ENCODE data around the gene TMEM131L.

Gene TMEM131L

GRCh38 chr4:153524682-153525081 lies 58.5 kb downstream of the TMEM131L start:
- no peak for TF ChIP-seq CTCF (conservative IDR thresholded peaks at IDR 0.05; ENCODE audit: low read depth, low read length)
- no peak for DNase-seq (ENCODE audit: low read depth)

GRCh38 chr4:153527690-153528089 lies 61.5 kb downstream of the TMEM131L start:
- H3K4me3 ChIP-seq (ENCODE audit: low read depth, low read length), result no peak overlapping the region
- TF ChIP-seq CTCF (conservative IDR thresholded peaks at IDR 0.05; ENCODE audit: low read depth, low read length), result no peak
- no peak for DNase-seq (ENCODE audit: low read depth)

More at GRCh38 chr4:153524682-153525081, 58.5 kb downstream of the TMEM131L start:
- no peak overlapping the region for H3K4me3 ChIP-seq (ENCODE audit: low read depth, low read length)

- no peak for TF ChIP-seq CTCF (conservative IDR thresholded peaks at IDR 0.05; ENCODE audit: low read depth, low read length)
- no peak for DNase-seq (ENCODE audit: low read depth)
- no peak overlapping the region for H3K4me3 ChIP-seq (ENCODE audit: low read depth, low read length)
Observed at GRCh38 chr4:153528705-153529485, 62.7 kb downstream of the TMEM131L start.

GRCh38 chr4:153529646-153530045 lies 63.5 kb downstream of the TMEM131L start:
- H3K4me3 ChIP-seq (ENCODE audit: low read depth, low read length), result no peak overlapping the region
- DNase-seq (ENCODE audit: low read depth), result peak; percentile 73
- TF ChIP-seq CTCF (conservative IDR thresholded peaks at IDR 0.05; ENCODE audit: low read depth, low read length), result no peak

GRCh38 chr4:153530284-153530999 lies 64.3 kb downstream of the TMEM131L start:
- no peak for DNase-seq (ENCODE audit: low read depth)
- no peak for TF ChIP-seq CTCF (conservative IDR thresholded peaks at IDR 0.05; ENCODE audit: low read depth, low read length)
- H3K4me3 ChIP-seq (ENCODE audit: low read depth, low read length), result no peak overlapping the region

GRCh38 chr4:153531000-153531358 lies 64.8 kb downstream of the TMEM131L start:
- peak; percentile 44 for TF ChIP-seq CTCF (conservative IDR thresholded peaks at IDR 0.05; ENCODE audit: low read depth, low read length)
- DNase-seq (ENCODE audit: low read depth), result no peak
- H3K4me3 ChIP-seq (ENCODE audit: low read depth, low read length), result no peak overlapping the region

Data from choroid plexus epithelial cell (primary cell).